ENCODE measurements around the gene ZNF710.
"Not testable (repeated sequence)": the region's sequence is repeated elsewhere in the genome, so short reads cannot be mapped to it uniquely, and the experiment has no call there.

The ZNF710 gene

GRCh38 chr15:90001062-90001682, at the start of gene ZNF710:
Gene ZNF710, plus strand, starts transcription at chr15:90001324. Its CDS starts 65,814 bp downstream, at chr15:90067138.
- no peak for DNase-seq (ENCODE audit: low read depth)
- H3K4me3 ChIP-seq (ENCODE audit: low read depth, low read length), result peak within 1 kb of the TSS; percentile 68

GRCh38 chr15:89954541-89954940, 46.6 kb upstream of the ZNF710 start:
- no peak for DNase-seq (ENCODE audit: low read depth)
- no peak overlapping the region for H3K4me3 ChIP-seq (ENCODE audit: low read depth, low read length)

- DNase-seq (ENCODE audit: low read depth), result not testable (repeated sequence)
These were observed 45.6 kb upstream of the ZNF710 start for GRCh38 chr15:89955449-89955998.

GRCh38 chr15:89958107-89958805, 42.9 kb upstream of the ZNF710 start:
- H3K4me3 ChIP-seq (ENCODE audit: low read depth, low read length), result no peak overlapping the region
- DNase-seq (ENCODE audit: low read depth), result no peak

More at GRCh38 chr15:89955449-89955998, 45.6 kb upstream of the ZNF710 start:
- H3K4me3 ChIP-seq (ENCODE audit: low read depth, low read length), result not testable (repeated sequence)

GRCh38 chr15:89963301-89964231, 37.6 kb upstream of the ZNF710 start:
- no peak for DNase-seq (ENCODE audit: low read depth)
- H3K4me3 ChIP-seq (ENCODE audit: low read depth, low read length), result no peak overlapping the region

- H3K4me3 ChIP-seq (ENCODE audit: low read depth, low read length), result no peak overlapping the region
- no peak for DNase-seq (ENCODE audit: low read depth)
These were observed 36.7 kb upstream of the ZNF710 start for GRCh38 chr15:89964232-89964954.

GRCh38 chr15:89967881-89968280, 33.2 kb upstream of the ZNF710 start:
- DNase-seq (ENCODE audit: low read depth), result no peak
- no peak overlapping the region for H3K4me3 ChIP-seq (ENCODE audit: low read depth, low read length)

GRCh38 chr15:89971592-89971997, 29.5 kb upstream of the ZNF710 start:
- DNase-seq (ENCODE audit: low read depth), result no peak

GRCh38 chr15:89972085-89972484, 29.0 kb upstream of the ZNF710 start:
- H3K4me3 ChIP-seq (ENCODE audit: low read depth, low read length), result no peak overlapping the region
- no peak for DNase-seq (ENCODE audit: low read depth)

More at GRCh38 chr15:89971592-89971997, 29.5 kb upstream of the ZNF710 start:
- no peak overlapping the region for H3K4me3 ChIP-seq (ENCODE audit: low read depth, low read length)

GRCh38 chr15:89975482-89976245, 25.5 kb upstream of the ZNF710 start:
- DNase-seq (ENCODE audit: low read depth), result no peak
- H3K4me3 ChIP-seq (ENCODE audit: low read depth, low read length), result no peak overlapping the region

GRCh38 chr15:89976246-89976600, 24.9 kb upstream of the ZNF710 start:
- no peak overlapping the region for H3K4me3 ChIP-seq (ENCODE audit: low read depth, low read length)
- no peak for DNase-seq (ENCODE audit: low read depth)

- DNase-seq (ENCODE audit: low read depth); H3K4me3 ChIP-seq (ENCODE audit: low read depth, low read length): not testable (repeated sequence)
These were observed 23.3 kb upstream of the ZNF710 start for GRCh38 chr15:89977836-89978235.

- no peak for DNase-seq (ENCODE audit: low read depth)
- H3K4me3 ChIP-seq (ENCODE audit: low read depth, low read length), result no peak overlapping the region
These were observed 22.2 kb upstream of the ZNF710 start for GRCh38 chr15:89978914-89979313.

GRCh38 chr15:89980896-89981295, 20.2 kb upstream of the ZNF710 start:
- no peak overlapping the region for H3K4me3 ChIP-seq (ENCODE audit: low read depth, low read length)
- DNase-seq (ENCODE audit: low read depth), result no peak

- no peak overlapping the region for H3K4me3 ChIP-seq (ENCODE audit: low read depth, low read length)
These were observed 18.6 kb upstream of the ZNF710 start for GRCh38 chr15:89982315-89983055.

GRCh38 chr15:89984001-89984400, 17.1 kb upstream of the ZNF710 start:
- no peak for DNase-seq (ENCODE audit: low read depth)
- no peak overlapping the region for H3K4me3 ChIP-seq (ENCODE audit: low read depth, low read length)

More at GRCh38 chr15:89982315-89983055, 18.6 kb upstream of the ZNF710 start:
- no peak for DNase-seq (ENCODE audit: low read depth)

GRCh38 chr15:89984421-89985010, 16.6 kb upstream of the ZNF710 start:
- no peak for DNase-seq (ENCODE audit: low read depth)
- H3K4me3 ChIP-seq (ENCODE audit: low read depth, low read length), result no peak overlapping the region

Data from skeletal muscle cell (primary cell).